UCSD-AML1 (cell line): ENCODE results near the gene PDE3B.
"Not testable (repeated sequence)": the region's sequence is repeated elsewhere in the genome, so short reads cannot be mapped to it uniquely, and the experiment has no call there.

Source experiments
- DNase-seq: peaks from one replicate; lab custom pipeline; 2025; ENCODE audit not compliant: unreplicated experiment; lab: John Stamatoyannopoulos, UW

PDE3B gene

DNA sequence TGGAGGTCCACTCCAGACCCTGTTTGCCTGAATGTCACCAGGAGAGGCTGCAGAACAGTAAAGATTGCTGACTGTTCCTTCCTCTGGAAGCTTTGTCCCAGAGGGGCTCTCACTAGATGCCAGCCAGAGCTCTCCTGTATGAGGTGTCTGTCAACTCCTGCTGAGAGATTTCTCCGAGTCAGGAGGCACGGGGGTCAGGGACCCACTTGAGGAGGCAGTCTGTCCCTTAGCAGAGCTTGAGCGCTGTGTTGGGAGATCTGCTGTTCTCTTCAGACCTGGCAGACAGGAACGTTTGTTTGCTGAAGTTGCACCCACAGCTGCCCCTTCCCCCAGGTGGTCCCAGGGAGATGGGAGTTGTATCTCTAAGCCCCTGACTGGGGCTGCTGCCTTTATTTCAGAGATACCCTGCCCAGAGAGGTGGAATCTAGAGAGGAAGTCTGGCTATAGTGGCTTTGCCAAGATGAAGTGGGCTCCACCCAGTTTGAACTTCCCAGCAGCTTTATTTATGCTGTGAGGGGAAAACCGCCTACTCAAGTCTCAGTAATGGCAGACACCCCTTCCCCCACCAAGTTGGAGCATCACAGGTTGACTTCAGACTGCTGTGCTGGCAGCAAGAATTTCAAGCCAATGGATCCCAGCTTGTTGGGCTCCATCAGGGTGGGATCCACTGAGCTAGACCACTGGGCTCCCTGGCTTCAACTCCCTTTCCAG is 99.4 kb downstream of the PDE3B start:
- no peak for DNase-seq

DNA sequence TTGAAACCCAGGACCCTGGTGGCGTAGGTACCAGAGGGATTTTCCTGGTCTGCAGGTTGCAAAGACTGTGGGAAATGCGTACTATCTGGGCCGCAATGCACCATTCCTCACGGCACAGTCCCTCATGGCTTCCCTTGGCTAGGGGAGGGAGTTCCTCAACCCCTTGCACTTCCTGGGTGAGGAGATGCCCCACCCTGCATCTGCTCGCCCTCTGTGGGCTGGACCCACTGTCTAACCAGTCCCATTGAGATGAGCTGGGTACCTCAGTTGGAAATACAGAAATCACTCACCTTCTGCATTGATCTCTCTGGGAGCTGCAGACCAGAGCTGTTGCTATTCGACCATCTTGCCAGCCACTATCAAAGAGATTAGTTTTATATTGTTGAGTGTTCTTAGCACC is 100.1 kb downstream of the PDE3B start:
- DNase-seq, result not testable (repeated sequence)

DNA sequence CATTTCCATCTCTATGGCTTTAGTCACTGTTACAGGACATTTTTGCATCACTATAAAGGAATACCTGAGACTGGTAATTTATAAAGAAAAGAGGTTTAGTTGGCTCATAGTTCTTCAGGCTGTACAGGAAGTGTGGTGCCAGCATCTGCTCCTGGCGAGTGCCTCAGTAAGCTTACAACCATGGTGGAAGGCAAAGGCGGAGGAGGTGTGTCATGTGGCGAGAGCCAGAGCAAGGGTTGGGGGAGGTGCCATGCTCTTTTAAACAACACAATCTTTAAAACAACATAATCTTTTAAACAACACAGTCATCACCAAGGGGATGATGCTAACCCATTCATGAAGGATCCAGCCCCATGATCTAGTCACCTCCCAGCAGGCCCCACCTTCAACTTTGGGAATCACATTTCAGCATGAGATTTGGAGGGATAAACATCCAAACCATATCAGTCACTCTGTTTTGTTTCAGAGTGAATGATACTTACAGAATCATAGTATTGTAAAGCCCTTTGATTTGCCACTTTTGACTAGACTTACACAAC is 103.3 kb downstream of the PDE3B start:
- no peak for DNase-seq

DNA sequence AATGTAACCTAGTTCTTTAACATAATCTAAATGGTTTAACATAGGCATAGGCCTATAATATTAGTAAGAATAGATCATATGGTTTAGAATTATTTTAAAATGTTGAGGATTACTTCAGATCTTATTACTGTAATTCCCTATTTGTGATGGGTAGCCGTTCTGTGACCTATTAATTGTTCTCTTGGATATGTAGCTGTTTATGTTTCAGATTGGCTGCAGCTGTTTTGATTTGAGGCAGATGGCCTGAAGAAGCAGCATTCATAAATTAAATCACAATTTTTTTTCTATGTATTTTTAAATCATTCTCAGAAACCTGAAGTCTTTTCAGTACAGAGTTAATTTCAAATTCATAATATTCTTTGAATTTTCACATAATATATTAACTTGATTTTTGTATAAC is 104.5 kb downstream of the PDE3B start:
- no peak for DNase-seq

DNA sequence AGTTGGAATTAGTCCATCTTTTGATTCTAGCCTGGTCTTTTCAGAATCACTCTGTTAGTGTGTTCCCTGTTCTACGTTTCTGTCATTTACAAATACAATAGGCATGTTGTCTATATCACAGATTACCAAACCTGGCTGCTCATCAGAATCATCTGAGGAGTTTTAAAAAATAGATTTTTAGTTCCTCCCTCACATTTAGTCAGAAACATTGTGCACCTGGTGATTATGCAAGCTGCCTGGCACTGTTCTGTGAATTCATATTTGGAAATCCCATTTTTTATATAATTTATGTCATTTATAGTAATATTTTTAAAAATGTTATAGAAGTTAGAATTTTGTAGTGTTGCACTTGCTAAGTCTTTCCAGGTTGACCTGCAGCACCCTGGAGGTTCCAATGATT is 107.3 kb downstream of the PDE3B start:
- no peak for DNase-seq

DNA sequence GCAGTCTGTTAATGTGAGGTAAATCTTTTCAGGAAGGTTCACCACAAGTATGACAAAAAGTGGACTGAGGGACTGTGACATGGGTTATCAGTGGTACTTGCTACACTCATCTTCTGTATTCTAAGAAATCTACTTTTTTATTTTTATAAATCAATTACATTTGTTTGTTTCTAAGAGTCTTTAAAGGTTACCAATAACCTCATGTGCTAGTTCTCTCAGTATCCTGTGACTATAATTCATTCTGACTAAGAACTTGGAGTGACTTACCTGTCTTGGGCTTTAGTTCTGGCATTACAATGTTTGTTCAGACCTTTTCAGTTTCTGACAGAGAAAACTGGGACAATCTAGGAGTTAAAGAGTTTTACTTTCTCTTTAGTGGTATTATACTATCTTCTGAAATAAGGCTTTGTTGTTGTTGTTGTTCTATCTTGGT is 108.4 kb downstream of the PDE3B start:
- no peak for DNase-seq

DNA sequence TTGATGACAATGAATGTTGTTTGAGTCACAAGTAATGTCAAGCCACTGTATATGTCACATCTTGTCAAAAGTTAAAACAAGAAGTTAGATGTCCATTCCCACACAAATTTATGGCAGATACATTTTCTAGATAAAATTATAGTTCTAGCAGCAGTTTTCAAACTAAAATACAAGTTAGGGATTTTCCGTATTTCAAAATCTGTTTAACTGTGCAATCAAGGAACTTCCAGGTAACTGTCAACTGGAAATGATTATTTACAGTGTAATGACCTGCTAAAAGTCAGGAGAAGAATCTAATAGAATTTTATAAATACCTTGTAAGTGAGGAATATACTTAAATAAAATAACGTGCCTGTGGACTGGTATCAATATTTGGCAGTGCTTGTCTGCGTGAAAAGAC is 111.5 kb downstream of the PDE3B start:
- no peak for DNase-seq

DNA sequence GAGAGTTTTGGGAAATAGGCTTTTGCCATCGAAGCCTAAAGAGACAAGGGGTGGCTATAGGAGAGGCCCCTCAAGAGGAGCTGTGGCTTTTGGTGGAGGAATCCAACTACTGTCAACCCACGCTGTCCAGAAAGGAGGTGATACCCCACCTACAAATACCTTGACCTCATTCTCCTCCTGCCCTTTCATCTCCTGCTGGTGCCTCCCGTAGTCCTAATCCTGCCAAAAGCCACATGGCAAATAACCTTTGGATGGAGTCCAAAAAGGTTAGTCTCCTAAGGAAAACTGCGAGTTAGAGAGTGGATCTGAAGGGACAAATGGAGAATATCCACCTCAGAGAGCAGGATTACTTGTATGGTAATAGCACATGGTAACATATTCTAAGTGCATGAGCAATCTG is 112.7 kb downstream of the PDE3B start:
- DNase-seq, result no peak

DNA sequence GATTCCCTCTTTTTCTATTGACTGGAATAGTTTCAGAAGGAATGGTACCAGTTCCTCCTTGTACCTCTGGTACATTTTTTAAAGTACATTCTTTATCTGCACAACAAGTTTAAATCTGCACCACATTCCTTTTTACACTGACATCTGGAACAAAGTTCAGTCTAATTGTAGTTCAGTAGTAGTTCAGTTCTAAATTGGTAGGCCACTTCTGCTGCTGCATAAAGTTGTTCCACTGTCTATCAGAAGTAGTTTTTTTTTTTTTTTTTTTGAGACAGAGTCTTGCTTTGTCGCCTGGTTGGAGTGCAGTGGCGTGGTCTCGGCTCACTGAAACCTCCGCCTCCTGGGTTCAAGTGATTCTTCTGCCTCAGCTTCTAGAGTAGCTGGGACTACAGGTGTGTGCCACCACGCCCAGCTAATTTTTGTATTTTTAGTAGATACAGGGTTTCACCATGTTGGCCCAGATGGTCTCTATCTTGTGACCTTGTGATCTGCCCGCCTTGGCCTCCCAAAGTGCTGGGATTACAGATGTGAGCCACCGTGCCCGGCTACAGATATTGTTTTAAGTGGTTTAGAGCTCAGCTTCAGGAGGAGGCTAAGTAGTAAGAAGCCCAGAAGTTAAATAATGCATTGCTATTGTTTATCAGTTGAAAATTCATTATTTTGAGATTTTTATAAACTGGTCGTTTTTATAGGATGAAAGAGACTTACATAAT is 115.9 kb downstream of the PDE3B start:
- not testable (repeated sequence) for DNase-seq

DNA sequence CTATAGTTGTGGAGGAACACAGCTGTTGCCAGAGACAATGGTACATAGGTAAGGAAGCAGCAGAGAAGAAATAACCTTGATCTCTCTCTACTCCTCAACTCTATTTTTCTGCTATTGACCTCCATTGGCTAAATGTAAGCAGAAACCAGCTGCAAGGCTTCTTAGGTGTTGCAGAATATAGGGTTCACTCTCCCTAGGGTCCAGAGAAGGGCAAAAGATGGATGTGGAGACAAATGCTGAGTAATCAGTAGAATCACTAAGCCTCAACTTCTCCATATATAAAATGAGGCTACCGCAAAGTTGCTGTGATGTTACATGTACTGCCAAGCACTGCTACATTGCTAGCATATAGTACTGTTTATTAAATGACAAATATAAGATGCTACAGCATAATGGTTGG is 120.6 kb downstream of the PDE3B start:
- no peak for DNase-seq

DNA sequence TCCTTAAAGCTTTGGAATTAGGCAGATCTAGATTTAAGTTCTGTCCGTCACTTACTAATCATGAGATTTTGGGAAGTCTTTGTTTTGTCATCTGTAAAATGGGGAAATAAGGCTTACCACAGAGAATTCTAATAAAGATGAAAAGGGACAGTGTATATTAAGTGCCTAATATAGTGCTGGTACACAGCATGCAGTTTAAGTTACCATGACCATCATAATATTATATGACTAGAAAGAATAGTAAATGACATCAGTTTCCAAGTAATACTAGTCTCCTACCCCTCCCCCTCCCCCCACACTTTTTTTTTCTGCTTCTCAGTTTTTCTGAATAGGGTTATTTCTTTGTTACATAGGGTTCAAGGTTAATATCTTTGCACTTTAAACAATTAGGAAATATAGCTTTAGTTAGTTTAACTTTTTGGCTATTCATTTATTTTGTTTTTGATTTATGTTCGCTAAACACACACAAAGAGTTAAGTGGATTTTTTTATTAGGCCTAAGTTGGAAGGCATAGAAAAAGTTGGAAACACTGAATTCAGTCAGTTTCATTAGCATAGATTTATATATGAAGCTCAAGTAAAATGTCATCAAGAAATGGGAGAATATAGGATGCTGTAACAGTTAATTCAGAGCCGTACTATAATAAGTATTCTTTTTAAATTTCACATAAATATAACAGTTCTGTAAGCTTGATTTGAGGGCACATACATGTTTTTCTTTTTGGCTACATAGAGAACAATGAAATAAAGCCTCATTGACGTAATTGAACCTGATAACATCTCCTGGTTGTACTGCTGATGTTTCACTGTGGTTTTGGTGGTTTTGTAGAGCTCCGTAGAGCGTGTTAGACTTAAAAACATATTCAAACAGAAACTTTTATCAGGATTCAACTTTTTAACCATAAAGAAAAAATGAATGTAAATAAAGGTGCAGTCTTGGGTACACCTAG is 121.2 kb downstream of the PDE3B start:
- DNase-seq, result no peak

DNA sequence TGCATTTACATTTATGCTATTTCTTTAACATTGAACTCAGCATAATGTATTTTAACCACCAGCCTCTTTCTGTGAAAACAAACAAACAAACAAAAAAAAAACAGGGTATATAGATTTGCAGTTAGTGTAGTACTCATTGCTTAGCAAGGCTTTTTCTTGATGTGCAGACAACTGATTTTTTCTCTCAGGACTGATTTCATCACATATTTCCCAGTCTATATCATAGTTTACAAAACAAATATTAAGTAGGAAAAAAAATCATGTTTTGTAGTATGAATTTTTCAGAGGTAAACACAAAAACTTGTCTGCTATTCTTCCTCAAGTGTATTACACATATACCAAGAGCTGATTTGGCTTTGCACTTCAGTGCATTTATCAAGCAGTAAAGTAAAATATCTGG is 123.0 kb downstream of the PDE3B start:
- DNase-seq, result no peak

DNA sequence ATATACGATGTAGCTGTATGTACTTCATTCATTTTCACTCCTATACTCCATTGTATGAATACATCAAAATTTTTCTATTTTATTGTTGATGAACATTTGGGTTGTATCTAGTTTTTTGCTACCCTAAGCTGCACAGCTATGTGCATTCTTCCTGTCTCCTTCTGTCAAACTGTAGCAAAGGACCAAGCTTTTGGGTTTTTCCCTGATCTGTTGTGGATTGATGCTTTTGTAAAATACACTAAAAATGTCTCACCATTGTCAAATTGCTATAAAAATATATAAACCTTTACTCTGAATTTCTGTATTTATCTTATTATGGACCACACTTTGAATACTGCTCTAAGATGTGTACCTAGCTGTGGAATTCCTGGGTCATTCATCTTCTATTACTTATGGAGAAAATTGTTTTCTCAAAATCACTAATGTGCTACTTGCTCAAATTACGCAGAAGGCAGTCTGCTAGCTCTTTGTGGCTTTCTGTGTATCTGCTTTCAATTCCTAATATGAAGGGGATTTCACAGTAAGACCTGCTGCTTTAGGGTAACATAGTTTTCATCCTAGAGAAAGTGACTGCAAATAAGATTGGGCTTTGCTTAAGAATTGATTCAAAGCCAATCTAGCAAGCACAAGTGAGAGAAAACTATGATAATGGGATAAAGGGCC is 125.1 kb downstream of the PDE3B start:
- no peak for DNase-seq

DNA sequence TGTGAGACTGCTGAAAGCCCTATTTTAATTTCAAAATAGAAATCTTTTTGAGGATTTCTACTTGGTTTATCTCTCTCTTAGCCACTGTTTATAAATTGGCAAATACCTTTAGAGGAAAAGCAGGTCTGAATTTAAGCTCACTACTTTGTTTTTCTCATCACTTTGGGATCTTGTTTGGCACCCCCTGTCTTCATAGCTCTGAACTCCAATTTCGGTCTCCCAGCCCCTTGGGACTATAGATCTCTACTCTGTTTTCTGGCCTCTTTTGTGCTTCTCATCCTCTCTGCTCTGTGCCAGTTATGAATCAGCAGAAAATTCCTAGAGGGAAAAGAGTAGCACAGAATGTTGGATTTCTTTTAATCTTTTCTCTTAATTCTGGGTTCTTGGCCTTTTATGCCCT is 130.2 kb downstream of the PDE3B start:
- no peak for DNase-seq

DNA sequence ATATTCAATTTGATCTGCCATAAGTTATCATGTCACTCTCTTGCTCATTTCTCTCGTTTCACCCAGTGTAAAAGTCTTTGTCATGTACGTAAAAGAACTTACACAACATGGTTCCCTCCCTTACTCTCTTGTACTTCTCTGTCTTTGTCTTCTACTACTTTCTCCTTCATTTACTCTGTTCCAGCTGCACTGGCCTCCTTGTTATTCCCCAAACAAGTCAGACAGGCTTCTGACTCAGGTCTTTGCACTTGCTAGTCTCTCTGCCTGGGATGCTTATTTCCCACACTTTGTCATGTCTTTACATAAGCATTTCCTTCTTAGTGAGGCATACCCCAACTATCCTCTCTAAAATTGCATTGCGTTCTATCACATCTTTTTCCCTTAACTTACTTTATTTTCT is 131.1 kb downstream of the PDE3B start:
- DNase-seq, result no peak

DNA sequence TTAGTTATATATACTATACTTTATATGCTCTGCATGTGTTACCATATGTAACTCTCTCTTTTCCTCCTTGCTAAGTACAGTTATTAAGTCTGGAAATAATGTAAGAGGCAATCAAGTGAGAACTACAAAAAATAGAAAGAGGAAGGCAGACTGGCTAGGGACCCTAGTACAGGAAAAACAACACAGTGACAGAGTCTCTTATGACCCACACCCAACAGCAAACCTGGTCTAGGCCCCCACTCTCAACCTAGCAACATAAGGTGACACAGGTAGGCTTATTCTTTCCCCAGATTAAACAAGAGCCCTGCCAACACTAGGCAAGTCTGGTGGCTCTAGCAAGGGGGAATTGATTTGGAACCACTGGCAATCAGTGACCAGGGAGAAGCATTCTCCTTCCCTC is 132.3 kb downstream of the PDE3B start:
- DNase-seq, result no peak

DNA sequence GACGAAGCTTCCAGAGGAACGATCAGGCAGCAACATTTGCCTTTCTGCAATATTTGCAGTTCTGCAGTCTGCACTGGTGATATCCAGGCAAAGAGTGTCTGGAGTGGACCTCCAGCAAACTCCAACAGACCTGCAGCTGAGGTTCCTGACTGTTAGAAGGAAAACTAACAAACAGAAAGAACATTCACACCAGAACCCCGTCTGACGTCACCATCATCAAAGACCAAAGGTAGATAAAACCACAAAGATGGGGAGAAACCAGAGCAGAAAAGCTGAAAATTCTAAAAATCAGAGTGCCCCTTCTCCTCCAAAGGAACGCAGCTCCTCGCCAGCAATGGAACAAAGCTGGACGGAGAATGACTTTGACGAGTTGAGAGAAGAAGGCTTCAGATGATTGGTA is 134.9 kb downstream of the PDE3B start:
- not testable (repeated sequence) for DNase-seq

DNA sequence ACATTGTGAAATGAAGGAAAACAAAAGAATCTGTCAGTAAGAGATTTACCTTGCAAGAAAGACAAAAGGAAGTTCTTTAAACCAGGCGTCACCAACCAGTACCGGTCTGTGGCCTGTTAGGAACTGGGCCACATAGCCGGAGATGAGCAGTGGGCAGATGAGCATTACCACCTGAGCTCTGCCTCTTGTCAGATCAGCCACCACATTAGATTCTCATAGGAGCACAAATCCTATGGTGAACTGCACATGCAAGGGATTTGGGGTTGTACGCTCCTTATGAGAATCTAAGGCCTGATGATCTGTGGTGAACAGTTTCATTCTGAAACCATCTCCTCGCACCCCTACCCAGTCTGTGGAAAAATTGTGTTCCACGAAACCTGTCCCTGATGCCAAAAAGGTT is 140.2 kb downstream of the PDE3B start:
- no peak for DNase-seq

DNA sequence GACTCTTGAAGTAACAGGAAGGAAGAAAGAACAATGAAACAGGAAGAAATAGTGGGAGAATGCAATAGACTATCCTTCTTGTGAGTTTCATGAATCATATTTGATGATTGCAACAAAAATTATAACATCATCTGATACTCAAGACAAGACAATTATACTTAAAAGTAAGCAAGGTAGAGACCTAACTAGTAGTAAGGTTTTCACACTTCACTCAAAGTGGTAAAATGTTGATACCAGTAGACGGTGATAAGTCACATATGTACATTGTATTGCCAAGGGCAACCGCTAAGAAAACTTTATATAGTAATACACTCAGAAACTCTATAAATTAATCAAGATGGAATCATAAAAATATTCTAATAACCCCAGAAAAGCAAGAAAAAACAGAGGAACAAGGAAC is 140.6 kb downstream of the PDE3B start:
- DNase-seq, result no peak

DNA sequence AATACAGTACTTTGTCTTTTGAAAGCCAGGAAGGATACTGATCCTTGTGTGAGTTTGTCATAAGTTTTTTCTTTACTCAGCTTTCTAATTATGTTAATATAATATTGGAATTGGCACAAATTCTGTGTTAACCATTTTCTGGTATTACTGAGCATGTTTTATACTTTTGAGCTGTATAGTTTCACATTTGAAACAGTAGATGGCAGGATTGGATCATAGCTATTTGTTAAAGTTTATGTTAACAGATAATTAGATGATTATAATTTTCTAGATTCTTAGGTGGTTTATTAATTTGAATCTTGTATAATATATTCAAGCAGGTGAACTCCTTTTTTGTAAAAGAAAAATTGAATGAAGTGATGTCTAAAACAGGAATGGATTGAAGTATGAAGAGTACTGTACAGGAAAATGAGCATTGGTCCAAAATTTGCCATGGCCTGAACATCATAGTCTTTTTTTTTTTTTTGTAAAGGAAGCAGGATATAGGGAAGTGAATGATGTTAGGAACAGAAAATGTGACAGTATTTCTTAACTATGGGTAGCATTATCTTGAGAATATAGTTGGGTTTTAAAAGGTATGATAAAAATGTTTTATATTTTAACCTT is 146.4 kb downstream of the PDE3B start:
- DNase-seq, result no peak
